Islet of Langerhans (tissue), 1 donor: Measurements from ENCODE around the gene TMEM222.

Experiments used
- FAIRE-seq: peaks from one replicate; lab custom pipeline; 2011; peaks lifted over from hg19 to GRCh38; lab: Jason Lieb, UNC

Gene TMEM222

DNA sequence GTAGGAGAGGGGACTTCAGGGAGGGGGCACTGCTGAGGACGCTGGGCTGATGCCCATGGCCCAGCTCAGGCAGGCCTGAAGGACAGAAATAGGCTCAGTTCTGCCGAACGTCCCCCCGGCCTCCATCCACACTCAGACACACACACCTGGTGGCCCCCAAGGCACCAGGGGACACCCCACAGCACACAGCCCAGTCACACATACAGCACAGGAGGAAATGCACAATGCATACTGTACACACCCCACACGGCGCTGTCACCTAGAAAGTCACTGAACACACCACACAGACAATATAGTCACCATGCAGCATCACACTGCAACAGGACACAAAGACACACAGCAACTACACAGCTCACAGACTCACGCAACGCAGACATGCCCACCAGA, 20.4 kb downstream of the TMEM222 start:
- FAIRE-seq = no peak

- FAIRE-seq = no peak
These were observed 21.0 kb downstream of the TMEM222 start for GRCh38 chr1:27342778-27343638.

- FAIRE-seq = no peak
These were observed 21.7 kb downstream of the TMEM222 start for GRCh38 chr1:27343639-27344025.

GRCh38 chr1:27345272-27345671, 23.3 kb downstream of the TMEM222 start:
- no peak for FAIRE-seq

GRCh38 chr1:27346357-27346756, 24.4 kb downstream of the TMEM222 start:
- no peak for FAIRE-seq

DNA sequence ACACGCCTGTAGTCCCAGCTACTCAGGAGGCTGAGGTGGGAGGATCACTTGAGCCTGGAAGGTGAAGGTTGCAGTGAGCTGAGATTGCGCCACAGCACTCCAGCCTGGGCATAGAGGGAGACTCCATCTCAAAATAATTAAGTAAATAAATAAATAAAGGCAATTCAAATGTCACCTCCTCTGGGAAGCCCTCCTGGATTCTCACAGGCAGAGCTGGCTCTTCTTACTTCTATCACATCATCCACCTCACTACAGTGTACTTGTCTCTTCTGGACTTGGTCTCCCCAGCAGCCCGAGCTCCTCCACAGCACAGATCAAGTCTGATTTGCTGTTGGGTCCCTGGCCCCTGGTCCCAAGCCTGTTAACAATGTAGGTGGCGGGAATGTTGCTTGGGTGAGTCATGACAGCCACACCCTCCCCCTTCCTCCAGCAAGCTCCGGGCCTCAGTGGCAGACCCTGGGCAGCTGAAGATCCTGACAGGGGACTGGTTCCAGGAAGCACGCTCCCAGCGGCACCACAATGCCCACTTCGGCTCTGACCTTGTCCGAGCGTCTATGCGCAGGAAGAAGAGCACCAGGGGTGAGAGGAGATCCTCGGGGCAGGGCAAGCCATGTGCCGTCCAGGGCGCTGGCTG, 25.1 kb downstream of the TMEM222 start:
- no peak for FAIRE-seq

DNA sequence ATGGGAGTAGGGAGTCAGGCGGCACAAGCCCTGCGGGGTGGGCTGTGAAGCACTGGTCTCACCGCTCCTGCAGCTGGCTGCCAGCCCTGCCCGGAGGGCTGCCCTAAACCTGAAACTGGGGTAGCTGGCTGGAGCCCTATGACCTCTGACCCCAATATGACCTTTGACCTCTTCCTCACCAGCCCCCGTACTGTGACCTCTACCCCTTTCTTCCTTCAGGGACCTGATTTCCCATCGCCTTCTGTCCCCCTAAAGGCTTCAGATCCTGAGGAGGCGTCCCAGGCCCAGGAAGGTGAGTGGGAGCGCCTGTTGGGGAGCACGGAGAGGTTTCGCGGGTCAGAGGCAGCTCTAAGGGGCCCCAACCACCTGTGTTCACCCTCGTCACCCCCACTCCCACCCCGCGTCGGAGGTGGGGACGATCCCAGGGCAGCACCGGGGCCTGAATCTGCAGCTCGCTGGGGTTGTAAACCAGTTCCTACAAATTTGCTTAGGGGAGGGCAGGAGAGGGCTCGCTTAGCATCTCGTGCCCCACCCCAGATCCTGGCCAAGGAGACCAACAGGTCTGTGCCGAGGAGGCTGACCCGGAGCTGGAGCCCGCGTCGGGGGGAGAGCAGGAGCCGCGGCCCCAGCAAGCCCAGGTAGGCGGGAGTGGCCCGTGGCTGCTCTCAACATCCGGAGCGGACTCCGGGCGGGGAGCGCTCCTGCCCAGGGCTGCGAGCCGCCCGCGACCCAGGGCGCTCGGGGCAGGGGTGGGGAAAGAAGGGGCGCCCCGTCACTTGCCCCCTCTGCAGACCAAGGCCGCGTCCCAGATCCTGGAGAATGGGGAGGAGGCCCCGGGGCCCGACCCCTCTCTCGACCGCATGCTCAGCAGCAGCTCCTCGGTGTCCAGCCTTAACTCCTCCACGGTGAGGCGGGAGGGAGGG, 27.2 kb downstream of the TMEM222 start:
- no peak for FAIRE-seq

GRCh38 chr1:27349784-27350662, 28.1 kb downstream of the TMEM222 start:
- no peak for FAIRE-seq

GRCh38 chr1:27350663-27351540, 28.9 kb downstream of the TMEM222 start:
- no peak for FAIRE-seq

DNA sequence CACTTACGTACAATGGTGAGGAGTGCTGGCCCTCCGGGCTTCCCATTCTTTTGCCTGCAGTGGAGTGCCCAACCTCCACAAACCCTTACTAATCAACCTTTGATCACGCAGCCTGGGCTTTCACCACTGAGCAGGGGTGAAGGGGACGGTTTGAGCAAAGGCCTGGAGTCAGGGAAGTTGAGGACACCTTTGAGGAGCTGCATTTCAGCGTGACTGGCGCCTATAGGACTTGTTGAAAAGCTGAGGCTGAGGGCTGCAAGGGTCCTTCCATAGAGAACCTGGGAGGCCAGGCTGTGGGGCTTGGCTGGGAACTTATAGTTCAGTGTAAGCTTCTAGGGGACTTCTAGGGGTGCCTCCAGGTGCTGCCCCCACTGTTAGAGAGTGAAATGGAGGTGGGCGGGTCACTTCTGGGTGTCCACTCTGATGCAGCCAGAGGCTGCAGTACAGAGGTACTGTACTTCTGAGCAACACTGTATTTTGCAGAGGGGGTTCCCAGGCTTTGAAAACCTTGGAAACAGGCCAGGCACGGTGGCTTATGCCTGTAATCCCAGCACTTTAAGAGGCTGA, 29.7 kb downstream of the TMEM222 start:
- no peak for FAIRE-seq

GRCh38 chr1:27353166-27353565, 31.2 kb downstream of the TMEM222 start:
- FAIRE-seq = no peak

GRCh38 chr1:27353629-27354028, 31.7 kb downstream of the TMEM222 start:
- FAIRE-seq = no peak

- FAIRE-seq = no peak
These were observed 33.7 kb downstream of the TMEM222 start for GRCh38 chr1:27355683-27356082.

DNA sequence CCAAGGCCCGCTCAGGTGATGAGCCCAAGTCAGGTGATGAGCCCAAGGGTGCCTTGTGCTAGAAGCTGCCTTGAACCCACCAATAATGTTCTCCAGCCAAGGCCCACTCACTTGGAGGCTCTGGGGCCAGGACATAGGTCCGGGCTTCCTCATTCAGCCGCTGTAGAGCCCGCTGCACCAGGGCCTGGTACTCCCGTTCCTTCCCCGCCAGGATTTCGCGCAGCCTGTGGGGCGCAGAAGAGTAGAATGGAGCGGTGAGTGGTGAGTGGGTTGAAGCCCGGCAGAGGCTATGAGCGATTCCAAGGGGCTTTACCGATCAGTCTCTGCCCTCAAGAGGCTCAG, 34.3 kb downstream of the TMEM222 start:
- FAIRE-seq = no peak

- no peak for FAIRE-seq
These were observed 34.8 kb downstream of the TMEM222 start for GRCh38 chr1:27356619-27357280.

DNA sequence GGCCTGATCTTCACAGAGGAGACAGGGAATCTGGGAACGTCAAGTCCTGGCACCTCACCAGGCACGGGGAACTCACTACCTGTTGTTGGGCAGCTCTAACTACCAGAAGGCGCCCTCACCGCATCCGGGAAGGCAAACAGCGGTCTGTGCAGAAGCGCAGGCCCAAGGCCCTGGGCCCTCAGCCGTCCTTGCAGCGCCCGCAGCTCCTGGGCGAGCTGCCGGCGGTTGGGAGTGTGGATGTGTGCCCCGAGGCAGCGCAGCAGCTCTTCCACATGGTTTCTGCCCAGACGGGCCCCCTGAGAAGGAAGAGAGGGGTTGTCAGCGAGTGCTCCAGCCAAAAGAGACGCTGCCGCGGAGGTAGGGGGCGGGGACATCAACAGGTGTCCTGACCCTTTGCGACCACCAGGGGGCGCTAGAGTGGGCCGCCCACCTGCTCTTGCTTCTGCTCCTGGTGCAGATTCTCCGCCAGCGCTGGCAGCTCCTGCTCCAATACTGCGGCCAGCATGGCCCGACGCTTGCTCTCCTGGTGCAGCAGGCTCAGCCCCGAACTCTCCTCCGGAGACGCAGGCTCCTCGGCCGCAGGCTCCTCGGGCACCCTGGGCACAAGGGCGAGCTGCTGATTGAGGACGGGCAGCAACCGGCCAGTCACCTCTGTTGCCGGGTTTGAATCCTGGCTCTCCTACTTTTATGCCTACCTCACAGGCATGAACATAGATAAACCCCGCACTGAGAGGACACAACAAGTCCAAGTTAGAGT, 35.5 kb downstream of the TMEM222 start:
- FAIRE-seq = no peak

DNA sequence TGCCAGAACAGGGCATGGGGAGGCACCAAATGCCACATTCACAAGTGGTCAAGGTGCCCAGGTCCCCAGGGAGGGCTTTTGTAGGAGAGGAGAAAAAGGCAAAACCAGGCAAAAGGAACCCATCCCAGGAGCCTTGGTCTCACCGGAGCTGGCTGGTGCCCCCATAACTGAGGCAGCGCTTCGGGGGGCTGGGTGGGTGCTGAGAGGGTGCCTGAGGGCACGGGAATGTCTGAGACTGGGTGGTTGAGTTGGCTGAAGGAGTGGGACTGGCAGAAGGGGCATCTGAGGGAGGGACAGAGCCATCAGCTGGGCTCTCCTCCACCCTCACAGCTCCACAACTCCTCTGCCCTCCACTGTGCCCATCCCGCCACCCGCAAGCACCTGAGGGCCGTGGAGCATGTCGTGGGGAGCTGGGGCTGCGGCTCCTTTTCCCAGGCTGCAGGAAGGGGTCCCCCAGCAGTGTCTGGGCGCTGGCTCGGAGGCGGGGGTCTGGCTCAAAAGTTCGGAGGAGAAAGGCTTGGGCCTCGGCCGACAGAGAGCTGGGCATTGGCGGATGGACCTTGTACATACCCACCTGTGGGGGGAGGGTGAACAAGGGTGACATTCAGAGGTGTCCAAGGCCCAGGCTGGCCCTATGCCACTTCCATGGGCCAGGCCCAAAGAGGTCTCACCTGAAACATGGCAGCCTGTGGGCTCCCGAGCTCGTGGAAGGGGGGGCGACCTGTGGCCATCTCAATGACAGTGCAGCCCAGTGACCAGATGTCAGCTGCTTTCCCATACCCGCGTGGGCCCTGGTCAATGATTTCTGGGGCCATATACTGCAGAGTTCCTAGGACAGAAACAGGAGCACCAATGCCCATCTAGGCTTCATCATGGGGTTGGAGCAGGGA, 36.3 kb downstream of the TMEM222 start:
- FAIRE-seq = no peak

GRCh38 chr1:27358928-27359313, 37.0 kb downstream of the TMEM222 start:
- FAIRE-seq = no peak
